Mucosa of descending colon (tissue), 3 donors: ENCODE data around the gene EFNA2. TPM values are rescaled to one million over a fixed set of nuclear protein-coding genes. Genes with fewer than 3 reads are reported as not detected.

ENCODE experiments used
- ATAC-seq: fragments of 200-7000 bp; cut with Tn5 transposase; one replicate; pipeline ENCODE4 v1.9.1; 2020; ENCODE audit warnings: mild to moderate bottlenecking, moderate library complexity
- DNase-seq, 3 donors: peaks; one replicate each; pipeline ENCODE4 v3.0.0-alpha.2; 2020
- H3K36me3 ChIP-seq: fragments of 200-600 bp; one replicate; pipeline ENCODE4 v1.8.0; 2021; ENCODE audit warnings: low read depth, mild to moderate bottlenecking
- H3K4me1 ChIP-seq: fragments of 200-600 bp; one replicate; pipeline ENCODE4 v1.8.0; 2021; ENCODE audit warnings: low read depth, mild to moderate bottlenecking
- H3K4me3 ChIP-seq: fragments of 200-600 bp; one replicate; pipeline ENCODE4 v1.8.0; 2021; ENCODE audit warnings: mild to moderate bottlenecking
- H3K9me3 ChIP-seq: fragments of 200-600 bp; one replicate; pipeline ENCODE4 v1.8.0; 2021; ENCODE audit warnings: mild to moderate bottlenecking
- intact Hi-C, 2 donors: fragments of 100-400 bp; cut with DNase I in 1 of 2; cut with micrococcal nuclease in 1 of 2; formaldehyde crosslinking; loops; one replicate each; pipeline versions ENCODE4 v1.11.0 to v1.11.1; 2022; cut with DNase I, micrococcal nuclease
- total RNA-seq, 3 donors: library from RNA; stranded (reverse); fragmentation: NEBNext Ultra II Directional in 2 of 3; extraction: Animal tissue kit (Norgen Biotek cat#: 25700) in 2 of 3; gene quantifications; one replicate each; pipeline versions ENCODE4 v1.2.1 to v1.2.4, GENCODE V29; 2021 to 2023
- TF ChIP-seq, protein P1 (sequence below): fragments of 200-600 bp; IDR thresholded peaks from one replicate; pipeline ENCODE4 v1.8.0; 2022; ENCODE audit warnings: antibody characterized with exemption, mild to moderate bottlenecking
- donor health status: DM: no; HTN: no; CAD: no; lungs with moderate emphysema.
- donor health status: DM: no; HTN: no; CAD: no.
- donor health status: DM: no; HTN: yes; CAD: no.

EFNA2 gene
- total RNA-seq, 3 donors from 2014 or later, result 19.0 to 62.2 (median 61.7) TPM

GRCh38 chr19:1336079-1336684 lies 50.5 kb downstream of the EFNA2 start:
- Histone ChIP-seq H3K4me3 (no peak overlapping the region), H3K36me3 (no peaks in the 10 kb centered on the region), H3K9me3 (no peaks in the 10 kb centered on the region), H3K4me1 (no peaks in the 10 kb centered on the region)
- TF ChIP-seq, protein P1, sequence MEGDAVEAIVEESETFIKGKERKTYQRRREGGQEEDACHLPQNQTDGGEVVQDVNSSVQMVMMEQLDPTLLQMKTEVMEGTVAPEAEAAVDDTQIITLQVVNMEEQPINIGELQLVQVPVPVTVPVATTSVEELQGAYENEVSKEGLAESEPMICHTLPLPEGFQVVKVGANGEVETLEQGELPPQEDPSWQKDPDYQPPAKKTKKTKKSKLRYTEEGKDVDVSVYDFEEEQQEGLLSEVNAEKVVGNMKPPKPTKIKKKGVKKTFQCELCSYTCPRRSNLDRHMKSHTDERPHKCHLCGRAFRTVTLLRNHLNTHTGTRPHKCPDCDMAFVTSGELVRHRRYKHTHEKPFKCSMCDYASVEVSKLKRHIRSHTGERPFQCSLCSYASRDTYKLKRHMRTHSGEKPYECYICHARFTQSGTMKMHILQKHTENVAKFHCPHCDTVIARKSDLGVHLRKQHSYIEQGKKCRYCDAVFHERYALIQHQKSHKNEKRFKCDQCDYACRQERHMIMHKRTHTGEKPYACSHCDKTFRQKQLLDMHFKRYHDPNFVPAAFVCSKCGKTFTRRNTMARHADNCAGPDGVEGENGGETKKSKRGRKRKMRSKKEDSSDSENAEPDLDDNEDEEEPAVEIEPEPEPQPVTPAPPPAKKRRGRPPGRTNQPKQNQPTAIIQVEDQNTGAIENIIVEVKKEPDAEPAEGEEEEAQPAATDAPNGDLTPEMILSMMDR, result no peak
- no peak for ATAC-seq
- intact Hi-C loops, result no loop called here
- no peak for DNase-seq

DNA sequence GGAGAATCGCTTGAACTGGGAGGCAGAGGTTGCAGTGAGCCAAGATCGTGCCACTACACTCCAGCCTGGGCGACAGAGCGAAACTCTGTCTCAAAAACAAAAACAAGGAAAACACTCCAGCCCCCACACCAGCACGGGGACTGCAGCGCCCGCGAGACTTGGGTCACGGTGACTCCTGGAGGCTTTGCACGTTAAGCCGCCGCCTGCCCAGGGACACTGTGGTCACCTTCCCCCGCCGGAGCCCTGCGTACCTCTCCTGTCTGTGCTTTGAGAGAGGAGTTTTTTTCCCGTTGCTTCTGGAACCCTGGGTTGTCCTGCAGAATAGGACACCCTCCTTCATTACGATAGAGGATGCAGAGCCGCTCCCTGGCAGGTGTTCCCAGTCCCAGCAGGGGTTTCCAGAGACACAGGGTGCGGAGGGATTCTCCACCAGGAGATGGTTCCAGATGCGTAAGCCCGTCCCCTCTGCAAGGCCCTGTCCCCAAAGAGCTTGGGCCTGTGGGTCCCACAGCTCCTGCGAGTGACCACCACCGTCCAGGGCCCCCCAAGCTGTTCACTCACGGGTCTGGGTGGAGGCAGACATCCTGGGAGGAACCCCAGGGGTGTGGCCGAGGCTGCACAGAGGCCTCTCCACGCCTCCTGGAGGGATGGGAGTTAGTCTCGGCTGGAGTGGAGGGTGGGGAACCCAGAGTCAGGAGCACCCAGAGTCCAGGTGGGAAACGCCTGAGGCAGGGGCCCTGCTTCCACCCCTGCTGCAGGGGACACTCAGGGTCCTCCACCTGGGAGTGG lies 55.2 kb downstream of the EFNA2 start:
- DNase-seq, result no peak
- intact Hi-C loops, result no loop called here
- peak; percentile 28 for ATAC-seq

DNA sequence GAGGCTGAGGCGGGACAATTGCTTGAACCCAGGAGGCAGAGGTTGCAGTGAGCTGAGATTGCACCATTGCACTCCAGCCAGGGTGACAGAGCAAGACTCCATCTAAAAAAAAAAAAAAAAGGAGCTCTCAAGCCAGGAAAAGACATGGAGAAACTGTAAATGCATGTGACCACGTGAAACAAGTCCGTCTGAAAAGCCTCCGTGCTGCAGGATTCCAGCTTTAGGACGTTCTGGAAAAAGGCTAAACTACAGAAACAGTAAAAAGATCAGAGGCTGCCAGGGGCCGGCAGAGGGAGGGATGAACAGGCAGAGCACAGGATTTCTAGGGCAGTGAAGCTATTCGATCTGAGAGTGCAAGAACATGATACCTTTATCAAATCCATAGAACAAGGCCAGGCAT lies 57.4 kb downstream of the EFNA2 start:
- DNase-seq, result no peak
- TF ChIP-seq, protein P1, result no peak
- intact Hi-C loops, result no loop called here

More for the DNA sequence above, 55.2 kb downstream of the EFNA2 start:
- Histone ChIP-seq H3K4me1 (no peaks in the 10 kb centered on the region), H3K9me3 (no peaks in the 10 kb centered on the region), H3K4me3 (no peak overlapping the region), H3K36me3 (no peaks in the 10 kb centered on the region)
- TF ChIP-seq, protein P1, result no peak

DNA sequence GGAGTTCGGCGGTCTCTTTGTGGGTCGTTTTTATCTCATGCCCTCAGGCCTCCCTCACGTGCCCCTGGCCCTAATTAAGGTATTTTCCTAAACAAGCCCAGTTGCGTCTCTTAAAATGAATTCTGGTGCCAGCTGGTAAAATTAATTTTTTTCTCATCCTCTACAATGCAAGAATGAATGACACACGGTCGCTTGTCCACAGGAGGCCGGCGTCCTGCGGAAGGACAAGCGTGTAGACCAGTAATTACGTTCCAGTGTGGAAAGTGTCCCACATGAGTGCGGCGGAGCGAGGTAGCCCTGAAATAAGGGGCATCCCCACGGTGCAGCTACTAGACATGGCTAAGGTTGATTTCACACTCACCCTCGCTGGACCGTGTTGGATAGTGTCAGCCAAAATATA lies 63.5 kb downstream of the EFNA2 start:
- ATAC-seq, result no peak
- no peaks in the 10 kb centered on the region for H3K36me3 ChIP-seq
- TF ChIP-seq, protein P1, result no peak
- no peak for DNase-seq
- H3K4me1 ChIP-seq, result no peaks in the 10 kb centered on the region
- intact Hi-C loops, result no loop called here
- no peak overlapping the region for H3K4me3 ChIP-seq
- no peaks in the 10 kb centered on the region for H3K9me3 ChIP-seq

More for the DNA sequence above, 57.4 kb downstream of the EFNA2 start:
- Histone ChIP-seq H3K9me3 (no peaks in the 10 kb centered on the region), H3K36me3 (no peaks in the 10 kb centered on the region), H3K4me3 (no peak overlapping the region), H3K4me1 (no peaks in the 10 kb centered on the region)
- no peak for ATAC-seq

DNA sequence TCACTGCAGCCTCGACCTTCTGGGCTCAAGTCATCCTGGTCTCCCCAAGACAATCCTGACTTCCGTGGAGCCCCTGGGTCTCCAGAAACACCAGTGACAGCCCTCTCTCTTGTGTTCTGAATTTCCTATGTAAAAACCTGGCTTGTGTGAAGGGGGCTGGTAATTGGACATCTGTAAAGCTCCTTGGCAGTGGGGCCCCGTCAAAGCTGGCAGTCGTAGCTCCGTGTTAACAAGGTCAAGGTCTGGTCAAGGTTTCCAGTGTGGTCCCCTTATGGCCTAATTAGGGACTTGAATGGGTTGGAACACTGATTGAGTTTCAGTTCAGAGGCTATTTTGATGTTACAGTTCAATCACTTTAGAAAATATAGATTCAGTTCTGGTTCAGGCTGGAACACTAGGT lies 65.2 kb downstream of the EFNA2 start:
- no peak for DNase-seq
- no peak overlapping the region for H3K4me3 ChIP-seq

More for the DNA sequence above, 65.2 kb downstream of the EFNA2 start:
- Histone ChIP-seq H3K4me1 (peaks cover 2% of the 10 kb centered on the region), H3K36me3 (no peaks in the 10 kb centered on the region), H3K9me3 (no peaks in the 10 kb centered on the region)
- intact Hi-C loops, result no loop called here
- TF ChIP-seq, protein P1, result no peak
- no peak for ATAC-seq

Other genes starting within 250 kb of the EFNA2 start
- 10 to 100 TPM; 23.5 to 25.6 (median 25.6) TPM for gene ABCA7, start 245.8 kb upstream of the EFNA2 start, total RNA-seq
- gene ARHGAP45, start 218.7 kb upstream of the EFNA2 start, total RNA-seq, result 10 to 100 TPM; 33.9 to 64.3 (median 58.8) TPM
- 100 to 1,000 TPM; 108 to 138 (median 133) TPM for gene POLR2E, start 190.5 kb upstream of the EFNA2 start, total RNA-seq
- gene GPX4, start 181.9 kb upstream of the EFNA2 start, total RNA-seq, result 100 to 1,000 TPM; 126 to 187 (median 144) TPM
- gene SBNO2, start 111.6 kb upstream of the EFNA2 start, total RNA-seq, result 10 to 100 TPM; 58.0 to 86.6 (median 74.6) TPM
- gene STK11, start 80.1 kb upstream of the EFNA2 start, total RNA-seq, result 10 to 100 TPM; 69.6 to 86.6 (median 76.3) TPM
- gene CBARP, start 47.9 kb upstream of the EFNA2 start, total RNA-seq, result 1 to 10 TPM in 1 of 3 donors, under 1 TPM in 2; 0.29 to 1.2 (median 0.39) TPM
- gene ATP5F1D, start 44.1 kb upstream of the EFNA2 start, total RNA-seq, result 100 to 1,000 TPM; 302 to 391 (median 378) TPM
- gene MIDN, start 37.3 kb upstream of the EFNA2 start, total RNA-seq, result 100 to 1,000 TPM; 136 to 251 (median 213) TPM
- gene CIRBP, start 16.5 kb upstream of the EFNA2 start, total RNA-seq, result 100 to 1,000 TPM; 281 to 507 (median 300) TPM
- 10 to 100 TPM; 34.2 to 40.1 (median 39.8) TPM for gene FAM174C, start 10.3 kb upstream of the EFNA2 start, total RNA-seq
- gene NDUFS7, start 98.0 kb downstream of the EFNA2 start, total RNA-seq, result 100 to 1,000 TPM; 118 to 160 (median 148) TPM
- 1 to 10 TPM; 1.6 to 7.0 (median 2.1) TPM for gene GAMT, start 115.7 kb downstream of the EFNA2 start, total RNA-seq
- 100 to 1,000 TPM; 117 to 123 (median 119) TPM for gene DAZAP1, start 121.7 kb downstream of the EFNA2 start, total RNA-seq
- gene RPS15, start 152.5 kb downstream of the EFNA2 start, total RNA-seq, result 100 to 1,000 TPM; 748 to 897 (median 892) TPM
- 1 to 10 TPM in 1 of 3 donors, under 1 TPM in 2; 0.23 to 5.9 (median 0.24) TPM for gene APC2, start 164.2 kb downstream of the EFNA2 start, total RNA-seq
- gene C19orf25, start 193.3 kb downstream of the EFNA2 start, total RNA-seq, result 10 to 100 TPM; 36.7 to 48.9 (median 38.1) TPM
- 1 to 10 TPM; 3.3 to 7.5 (median 4.9) TPM for gene PCSK4, start 204.5 kb downstream of the EFNA2 start, total RNA-seq
- gene REEP6, start 205.3 kb downstream of the EFNA2 start, total RNA-seq, result 1 to 10 TPM; 2.0 to 5.1 (median 4.5) TPM
- gene ADAMTSL5, start 227.1 kb downstream of the EFNA2 start, total RNA-seq, result 1 to 10 TPM; 2.7 to 3.5 (median 3.3) TPM
- under 1 TPM in 1 of 3 donors, not detected in 2; 0.16 TPM for gene PLK5, start 238.2 kb downstream of the EFNA2 start, total RNA-seq